PFSK-1 (cell line): ENCODE results near the gene SOX3.

Experiments
- FOXP2 ChIP-seq: optimal IDR thresholded peaks from 2 replicates; pipeline ENCODE3; 2011; ENCODE audit warnings: borderline replicate concordance, control low read depth, inconsistent platforms; ENCODE audit not compliant: insufficient read depth; ENCODE audit errors: extremely low read length, extremely low read depth
- POLR2AphosphoS5 ChIP-seq: IDR thresholded peaks from 2 replicates; pipeline ENCODE4 v1.6.1; 2012; ENCODE audit warnings: low read depth, mild to moderate bottlenecking, control low read depth, low read length, moderate library complexity
- SIN3A ChIP-seq: IDR thresholded peaks from 2 replicates; pipeline ENCODE4 v1.6.1; 2012; ENCODE audit warnings: mild to moderate bottlenecking, low read length, moderate library complexity, borderline replicate concordance; ENCODE audit not compliant: insufficient read depth
- TAF1 ChIP-seq: IDR thresholded peaks from 2 replicates; pipeline ENCODE4 v1.6.1; 2012; ENCODE audit warnings: low read length, control low read depth, borderline replicate concordance; ENCODE audit not compliant: insufficient read depth
- TF ChIP-seq, protein P1 (sequence below), 2 experiments: IDR thresholded peaks; 2 replicates each; pipeline versions ENCODE4 v1.6.1 to v1.8.0; 2011 to 2012; ENCODE audit warnings: low read depth in 2 of 2, low read length in 2 of 2, control low read depth in 1 of 2, inconsistent platforms in 1 of 2, mild to moderate bottlenecking in 1 of 2, moderate library complexity in 1 of 2; ENCODE audit not compliant: insufficient read depth in 1 of 2

Gene SOX3

DNA sequence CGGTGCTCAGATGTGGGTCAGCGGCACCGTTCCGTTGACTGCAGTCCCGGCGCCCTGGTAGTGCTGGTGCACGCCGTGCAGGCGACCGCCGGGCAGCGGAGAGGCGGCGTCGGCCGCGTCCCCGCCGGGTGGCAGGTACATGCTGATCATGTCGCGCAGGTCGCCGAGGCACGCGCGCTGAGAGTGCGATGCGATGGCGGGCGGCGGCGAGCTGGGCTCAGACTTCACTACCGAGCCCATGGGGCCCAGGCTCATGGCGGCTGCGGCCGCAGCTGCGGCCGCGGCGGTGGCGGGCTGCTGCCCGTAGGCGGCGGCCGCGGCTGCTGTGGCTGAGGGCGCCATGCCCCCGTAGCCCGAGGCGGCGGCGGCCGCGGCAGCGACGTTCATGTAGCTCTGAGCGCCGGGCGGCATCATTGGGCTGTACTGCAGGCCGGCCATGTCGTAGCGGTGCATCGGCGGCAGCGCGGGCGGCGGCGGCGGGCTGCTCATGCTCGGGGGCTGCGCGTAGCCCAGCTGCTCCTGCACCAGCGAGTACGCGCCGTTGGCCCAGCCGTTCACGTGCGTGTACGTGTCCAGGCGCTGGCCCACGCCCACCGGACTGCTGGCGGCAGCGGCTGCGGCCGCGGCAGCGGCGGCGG, 1.0 kb downstream of the SOX3 start:
- TF ChIP-seq, protein P1, sequence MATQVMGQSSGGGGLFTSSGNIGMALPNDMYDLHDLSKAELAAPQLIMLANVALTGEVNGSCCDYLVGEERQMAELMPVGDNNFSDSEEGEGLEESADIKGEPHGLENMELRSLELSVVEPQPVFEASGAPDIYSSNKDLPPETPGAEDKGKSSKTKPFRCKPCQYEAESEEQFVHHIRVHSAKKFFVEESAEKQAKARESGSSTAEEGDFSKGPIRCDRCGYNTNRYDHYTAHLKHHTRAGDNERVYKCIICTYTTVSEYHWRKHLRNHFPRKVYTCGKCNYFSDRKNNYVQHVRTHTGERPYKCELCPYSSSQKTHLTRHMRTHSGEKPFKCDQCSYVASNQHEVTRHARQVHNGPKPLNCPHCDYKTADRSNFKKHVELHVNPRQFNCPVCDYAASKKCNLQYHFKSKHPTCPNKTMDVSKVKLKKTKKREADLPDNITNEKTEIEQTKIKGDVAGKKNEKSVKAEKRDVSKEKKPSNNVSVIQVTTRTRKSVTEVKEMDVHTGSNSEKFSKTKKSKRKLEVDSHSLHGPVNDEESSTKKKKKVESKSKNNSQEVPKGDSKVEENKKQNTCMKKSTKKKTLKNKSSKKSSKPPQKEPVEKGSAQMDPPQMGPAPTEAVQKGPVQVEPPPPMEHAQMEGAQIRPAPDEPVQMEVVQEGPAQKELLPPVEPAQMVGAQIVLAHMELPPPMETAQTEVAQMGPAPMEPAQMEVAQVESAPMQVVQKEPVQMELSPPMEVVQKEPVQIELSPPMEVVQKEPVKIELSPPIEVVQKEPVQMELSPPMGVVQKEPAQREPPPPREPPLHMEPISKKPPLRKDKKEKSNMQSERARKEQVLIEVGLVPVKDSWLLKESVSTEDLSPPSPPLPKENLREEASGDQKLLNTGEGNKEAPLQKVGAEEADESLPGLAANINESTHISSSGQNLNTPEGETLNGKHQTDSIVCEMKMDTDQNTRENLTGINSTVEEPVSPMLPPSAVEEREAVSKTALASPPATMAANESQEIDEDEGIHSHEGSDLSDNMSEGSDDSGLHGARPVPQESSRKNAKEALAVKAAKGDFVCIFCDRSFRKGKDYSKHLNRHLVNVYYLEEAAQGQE (IDR thresholded peaks at IDR 0.05; ENCODE audit: insufficient read depth in 1 of 2, low read depth in 2 of 2, low read length in 2 of 2) = no peak
- TF ChIP-seq SIN3A (no peak), TAF1 (no peak)

DNA sequence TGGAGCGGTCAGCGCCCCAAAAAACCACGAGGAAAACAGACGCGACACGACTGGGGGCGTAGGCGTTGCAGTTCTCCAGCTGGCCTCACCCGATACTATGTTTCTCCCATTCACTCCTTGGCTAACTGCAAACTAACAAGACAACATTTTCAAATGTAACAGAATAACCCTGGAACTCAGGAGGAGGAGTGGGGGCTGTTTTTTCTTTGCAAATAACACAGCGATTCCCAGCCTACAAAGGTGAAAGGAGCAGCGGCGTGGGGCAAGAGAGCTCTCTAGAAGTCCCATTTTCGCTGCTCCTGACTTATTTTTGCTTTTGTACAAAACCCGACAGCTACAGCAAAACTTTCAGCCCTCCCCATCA, 1.6 kb downstream of the SOX3 start:
- TF ChIP-seq, protein P1 (IDR thresholded peaks at IDR 0.05; ENCODE audit: insufficient read depth in 1 of 2, low read depth in 2 of 2, low read length in 2 of 2) = no peak
- no peak for TF ChIP-seq TAF1
- TF ChIP-seq POLR2AphosphoS5 = no peak
- no peak for TF ChIP-seq FOXP2
- no peak for TF ChIP-seq SIN3A

DNA sequence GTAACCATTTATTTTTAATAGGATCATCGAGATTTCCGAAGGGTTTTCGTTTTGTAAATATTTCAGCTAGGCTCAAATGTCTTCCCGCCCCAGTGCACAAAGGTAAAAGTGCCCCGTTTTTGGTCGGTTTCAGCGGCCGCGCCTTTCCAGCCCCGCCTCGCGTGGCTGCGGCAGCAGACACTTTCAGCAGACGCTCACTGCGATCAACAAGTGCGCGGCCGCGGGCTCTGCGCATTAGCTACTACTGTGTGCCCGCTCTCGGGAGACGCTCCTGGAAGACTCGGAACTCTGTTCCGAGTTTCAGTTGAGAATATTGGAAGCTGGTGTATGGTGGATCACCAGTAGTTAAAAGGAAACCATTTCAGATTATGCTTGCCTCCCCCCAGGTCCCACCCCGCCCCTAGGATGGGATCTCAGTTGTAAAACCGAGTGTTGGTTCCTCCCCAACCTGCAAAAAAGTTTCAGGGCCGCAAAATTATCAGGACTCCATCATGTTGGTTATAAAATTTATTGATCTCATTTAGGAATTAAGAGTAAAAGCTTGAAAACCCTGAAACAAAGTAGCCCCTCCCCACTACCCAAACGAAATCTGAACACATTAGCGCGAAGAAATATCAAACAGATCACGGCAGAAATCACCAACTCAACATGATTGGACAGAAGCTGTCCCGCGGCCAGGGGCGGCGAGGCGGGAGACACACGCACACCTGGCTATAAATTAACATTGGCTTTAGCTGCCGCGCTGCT, 2.2 kb downstream of the SOX3 start:
- TF ChIP-seq POLR2AphosphoS5 = no peak
- no peak for TF ChIP-seq FOXP2
- TF ChIP-seq SIN3A = no peak
- TF ChIP-seq TAF1 = no peak
- TF ChIP-seq, protein P1 (IDR thresholded peaks at IDR 0.05; ENCODE audit: insufficient read depth in 1 of 2, low read depth in 2 of 2, low read length in 2 of 2) = no peak

DNA sequence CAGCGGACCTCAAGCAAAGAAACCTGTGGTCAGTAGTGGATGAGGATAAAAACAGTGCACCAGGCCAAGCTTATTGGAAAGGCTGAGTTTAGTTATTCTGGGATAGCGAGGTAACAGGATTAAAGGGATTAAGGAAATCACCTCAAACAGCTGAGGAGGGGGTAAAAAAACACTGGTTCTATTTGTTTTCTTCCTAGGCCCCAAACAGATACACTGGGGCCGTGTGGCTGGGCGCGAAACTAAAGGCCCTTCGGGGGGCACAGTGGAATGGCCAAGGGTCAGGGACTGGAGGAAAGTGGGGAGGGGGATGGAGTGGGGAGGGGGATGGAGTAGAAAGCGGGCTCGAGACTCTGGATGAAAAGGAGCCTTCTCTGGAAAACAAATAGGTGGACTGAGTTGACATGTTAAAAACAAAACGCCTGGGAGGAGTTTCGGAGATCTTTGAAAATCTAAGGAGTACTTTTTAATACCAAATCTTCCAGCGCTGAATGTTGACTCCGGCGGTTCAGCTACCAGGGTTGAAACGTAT, 2.9 kb downstream of the SOX3 start:
- TF ChIP-seq SIN3A (no peak), TAF1 (no peak)

DNA sequence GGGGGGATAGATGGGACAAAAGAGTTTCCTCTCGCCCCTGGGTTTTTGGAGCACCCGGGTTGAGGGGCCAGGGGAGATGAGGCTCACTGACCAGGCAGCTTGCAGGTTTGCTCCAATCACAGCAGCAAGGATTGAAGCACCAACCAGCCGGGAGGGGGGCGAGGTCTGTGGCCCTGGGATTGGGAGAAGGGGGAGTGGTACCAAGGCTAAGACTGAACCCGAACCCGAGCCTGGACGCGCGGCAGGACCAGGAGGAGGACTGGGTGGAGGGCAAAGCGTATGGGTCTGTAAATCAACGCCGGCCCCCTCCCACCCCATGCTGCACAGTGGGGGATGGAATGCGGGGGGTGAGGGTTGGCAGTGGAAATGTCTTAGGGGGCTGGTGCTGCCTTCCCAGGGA, 3.5 kb downstream of the SOX3 start:
- TF ChIP-seq TAF1 = no peak

DNA sequence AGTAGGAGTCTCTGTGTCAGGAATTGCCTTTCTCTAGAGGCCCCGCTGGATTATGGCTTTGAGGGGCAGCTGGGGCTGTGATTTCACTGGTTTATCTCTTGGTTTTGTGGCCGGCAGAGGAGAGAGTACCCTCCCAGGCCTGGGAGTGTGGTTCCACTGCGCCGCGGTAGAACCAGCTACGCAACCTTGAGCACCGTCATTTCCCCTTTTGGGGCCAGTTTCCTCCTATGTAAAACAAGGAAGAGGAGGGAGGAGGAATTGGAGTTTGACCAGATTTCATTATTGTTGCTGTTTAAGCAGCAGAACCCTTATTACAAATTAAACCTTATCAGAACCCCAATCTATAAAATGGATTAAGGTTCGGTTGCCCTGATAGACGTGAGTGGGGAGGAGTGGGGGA, 4.4 kb downstream of the SOX3 start:
- TF ChIP-seq POLR2AphosphoS5 (no peak), FOXP2 (no peak), TAF1 (no peak)

DNA sequence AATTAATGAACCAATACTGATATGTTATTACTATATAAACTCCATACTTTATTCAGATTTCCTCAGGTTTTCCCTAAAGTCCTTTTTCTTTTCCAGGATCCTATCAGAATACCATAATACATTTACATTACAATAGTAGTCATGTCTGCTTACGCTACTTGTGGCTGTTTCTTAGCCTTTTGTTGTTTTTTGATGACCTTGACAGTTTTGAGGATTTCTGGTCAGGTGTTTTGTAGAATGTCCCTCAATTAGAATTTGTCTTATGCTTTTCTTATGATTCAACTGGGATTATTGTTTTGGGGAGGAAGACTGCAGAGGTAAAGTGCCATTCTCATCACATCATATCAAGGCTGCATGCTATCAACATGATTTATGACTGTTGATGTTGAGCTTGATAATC, 9.1 kb downstream of the SOX3 start:
- TF ChIP-seq TAF1 (no peak), POLR2AphosphoS5 (no peak), FOXP2 (no peak), SIN3A (no peak)
- TF ChIP-seq, protein P1 (IDR thresholded peaks at IDR 0.05; ENCODE audit: insufficient read depth in 1 of 2, low read depth in 2 of 2, low read length in 2 of 2) = no peak
